Sigmoid colon (tissue), 7 donors: ENCODE data around the gene PLOD1. TPM values are rescaled to one million over a fixed set of nuclear protein-coding genes. Genes with fewer than 3 reads are reported as not detected.

Source experiments
- DNase-seq: peaks from one replicate; pipeline ENCODE4 v3.0.0-alpha.2; 2019
- H3K27ac ChIP-seq, 4 donors: fragments of 200-600 bp; sonication (generic); one replicate each; pipeline ENCODE4 v1.5.1; 2016 to 2019; ENCODE audit warnings: mild to moderate bottlenecking in 1 of 4
- H3K27me3 ChIP-seq, 3 donors: fragments of 200-600 bp; sonication (generic); one replicate each; pipeline ENCODE4 v1.5.1; 2019; ENCODE audit warnings: mild to moderate bottlenecking in 1 of 3
- H3K36me3 ChIP-seq, 4 donors: fragments of 200-600 bp; sonication (generic); one replicate each; pipeline ENCODE4 v1.5.1; 2016 to 2019
- H3K4me1 ChIP-seq, 4 donors: fragments of 200-600 bp; sonication (generic); one replicate each; pipeline ENCODE4 v1.5.1; 2017 to 2019
- H3K4me3 ChIP-seq, 4 donors: fragments of 200-600 bp; sonication (generic); one replicate each; pipeline ENCODE4 v1.5.1; 2017 to 2019; ENCODE audit warnings: mild to moderate bottlenecking in 2 of 4, moderate library complexity in 1 of 4
- H3K9me3 ChIP-seq, 4 donors: fragments of 200-600 bp in 3 of 4; sonication (generic) in 3 of 4; one replicate each; pipeline versions ENCODE4 v1.5.1 to v1.6.1; 2013 to 2019
- CTCF ChIP-seq, 4 experiments: fragments of 450-650 bp in 3 of 4; fragments of 200-600 bp in 1 of 4; IDR thresholded peaks; one replicate each; pipeline ENCODE4 v1.5.1; 2016 to 2019; ENCODE audit warnings: antibody characterized with exemption in 4 of 4, mild to moderate bottlenecking in 3 of 4, moderate library complexity in 2 of 4
- EP300 ChIP-seq, 4 donors: sonication (generic); formaldehyde crosslinking; IDR thresholded peaks; one replicate each; pipeline ENCODE4 v1.6.1; 2017; ENCODE audit warnings: antibody characterized with exemption in 4 of 4
- POLR2A ChIP-seq, 2 donors: fragments of 450-650 bp; IDR thresholded peaks; one replicate each; pipeline ENCODE4 v1.6.1; 2016; ENCODE audit warnings: antibody characterized with exemption in 2 of 2, mild to moderate bottlenecking in 2 of 2, moderate library complexity in 2 of 2
- POLR2AphosphoS5 ChIP-seq, 4 donors: sonication (generic); formaldehyde crosslinking; IDR thresholded peaks; one replicate each; pipeline ENCODE4 v1.6.1; 2017; ENCODE audit warnings: antibody characterized with exemption in 4 of 4
- WGBS, 2 donors: extraction: QIAGEN DNeasy Blood & Tissue Kit; methylation state at CpG; one replicate each; pipeline ENCODE4 v1.1.7; 2013; 5-methylcytosine and 5-hydroxymethylcytosine counted together
- intact Hi-C: fragments of 100-400 bp; cut with DNase I; formaldehyde crosslinking; loops from one replicate; pipeline ENCODE4 v1.15.1; 2023
- polyA plus RNA-seq, 3 donors: library from polyadenylated mRNA; stranded (reverse); fragments of 200-250 nt; gene quantifications; one replicate each; pipeline ENCODE4 v1.2.3, GENCODE V29; 2013
- total RNA-seq, 4 donors: library from RNA; depleted of rRNA; stranded (reverse); fragments of >200 nt; gene quantifications; one replicate each; pipeline ENCODE4 v1.1.0, GENCODE V29; 2016
- donor health status: healthy with polysubstance abuse.
- donor health status: Bipolar disorder and iron deficiency.
- donor health status: healthy.

Gene PLOD1
- total RNA-seq (10 to 100 TPM; 41.1 to 76.2 (median 51.0) TPM), polyA plus RNA-seq (10 to 100 TPM in 2 of 3 donors, 1 to 10 TPM in 1; 5.4 to 40.9 (median 16.2) TPM)

DNA sequence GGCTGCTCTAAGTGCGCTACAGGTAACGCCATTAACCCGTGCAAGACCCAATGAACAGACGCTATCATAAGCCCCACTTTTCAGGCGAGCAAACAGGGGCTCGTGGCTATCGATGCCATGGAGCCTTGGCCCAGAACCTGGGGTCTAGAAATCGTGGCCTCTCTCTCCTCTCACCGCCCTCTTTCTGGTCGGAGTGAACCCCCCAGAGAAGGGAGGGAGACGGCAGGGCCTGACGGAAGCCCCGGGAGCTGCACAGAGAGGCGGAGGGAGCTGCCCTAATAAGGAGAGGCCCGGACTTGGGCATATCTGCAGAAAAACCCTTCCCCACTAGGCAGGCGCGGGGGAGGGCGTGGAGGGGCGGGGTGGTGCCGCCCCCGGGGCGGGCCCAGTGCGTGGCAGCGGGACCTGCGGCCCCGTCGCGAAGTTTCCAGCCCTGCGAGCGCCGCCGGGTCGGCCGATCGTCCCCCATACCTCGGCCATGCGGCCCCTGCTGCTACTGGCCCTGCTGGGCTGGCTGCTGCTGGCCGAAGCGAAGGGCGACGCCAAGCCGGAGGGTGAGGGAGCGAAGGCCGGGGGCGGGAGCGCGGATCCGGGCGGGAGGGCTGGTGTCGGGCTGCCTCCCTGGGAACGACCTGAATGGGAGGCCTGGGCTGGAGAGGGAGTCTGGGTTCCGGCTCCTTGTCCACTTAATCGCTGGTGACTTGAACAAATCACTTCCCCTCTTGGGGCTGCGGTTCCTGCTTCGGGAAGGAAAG, at the start of gene PLOD1:
Gene PLOD1 (plus strand): TSS at position 416 of the 755 bp plus-strand sequence. CDS start 63 bp downstream, at position 479.
- Histone ChIP-seq H3K4me3 (peak within 1 kb of the TSS; percentile 60 to 69 (median 65)), H3K36me3 (no peaks in the 10 kb centered on the region), H3K4me1 (peaks cover 0 to 67% (median 51%) of the 10 kb centered on the region in 4 donors), H3K9me3 (no peaks in the 10 kb centered on the region), H3K27me3 (no peaks in the 10 kb centered on the region), H3K27ac (peak within 1 kb of the TSS; percentile 85 to 91 (median 90))
- TF ChIP-seq POLR2AphosphoS5 (IDR thresholded peaks at IDR 0.05), result peak; percentile 72 to 91 (median 88)
- peak; percentile 22 to 33 for TF ChIP-seq POLR2A (IDR thresholded peaks at IDR 0.05)
- TF ChIP-seq CTCF (IDR thresholded peaks at IDR 0.05), result no peak
- no peak for TF ChIP-seq EP300 (IDR thresholded peaks at IDR 0.05)
- 1% methylated on average over 55 of the region's 55 CpGs for WGBS, 2 donors
- DNase-seq, result peak; percentile 95
- intact Hi-C loops, result no loop called here

- Histone ChIP-seq H3K36me3 (no peaks in the 10 kb centered on the region), H3K27me3 (peaks cover 0 to 5% (median 0%) of the 10 kb centered on the region in 3 donors), H3K4me1 (no peaks in the 10 kb centered on the region), H3K4me3 (no peak overlapping the region), H3K9me3 (no peaks in the 10 kb centered on the region), H3K27ac (no peak overlapping the region)
- intact Hi-C loops, result no loop called here
- no peak for DNase-seq
- 72 to 81% methylated on average over 6 of the region's 6 CpGs for WGBS, 2 donors
- TF ChIP-seq POLR2A (IDR thresholded peaks at IDR 0.05), result no peak
- no peak for TF ChIP-seq EP300 (IDR thresholded peaks at IDR 0.05)
Observed at GRCh38 chr1:11885916-11886315, 48.6 kb upstream of the PLOD1 start.

DNA sequence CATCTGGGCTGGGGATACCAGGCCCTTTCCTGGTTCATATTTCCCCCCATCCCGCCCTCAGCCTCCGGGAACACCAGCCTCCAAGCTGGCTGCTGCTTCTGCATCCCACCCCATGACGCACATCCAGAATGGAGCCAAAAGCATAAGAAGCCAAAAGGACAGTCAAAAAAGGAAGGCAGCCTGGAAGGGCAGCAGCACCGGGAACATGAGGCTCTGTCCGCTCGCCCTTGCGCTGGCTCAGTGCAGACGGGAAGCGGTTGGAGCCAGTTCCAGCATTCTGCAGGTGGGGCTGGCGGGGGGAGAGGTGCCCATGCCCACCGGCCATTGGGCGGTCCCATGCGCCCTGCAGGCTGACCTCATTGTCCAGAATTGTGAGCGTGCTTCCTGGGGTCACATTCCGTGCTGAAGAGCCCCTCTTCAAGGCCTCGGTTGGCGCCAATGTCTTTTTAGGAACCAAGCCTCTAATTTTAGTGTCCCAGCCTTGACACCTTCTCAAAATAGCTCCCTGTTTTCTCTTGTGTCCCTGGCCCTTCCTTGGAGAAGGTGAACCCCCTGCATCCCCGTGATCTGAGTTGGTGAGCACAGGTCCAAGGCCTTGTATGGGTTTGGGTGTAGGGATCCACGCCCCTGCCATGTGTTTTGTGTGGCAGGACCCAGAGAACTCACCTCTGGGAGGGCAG, 47.4 kb upstream of the PLOD1 start:
- H3K4me3 ChIP-seq, result no peak overlapping the region
- H3K27ac ChIP-seq, result no peak overlapping the region
- DNase-seq, result no peak
- H3K36me3 ChIP-seq, result no peaks in the 10 kb centered on the region
- no peaks in the 10 kb centered on the region for H3K4me1 ChIP-seq
- 85 to 89% methylated on average over 19 of the region's 19 CpGs for WGBS, 2 donors
- intact Hi-C loops, result no loop called here
- TF ChIP-seq CTCF (IDR thresholded peaks at IDR 0.05) (no peak), EP300 (IDR thresholded peaks at IDR 0.05) (peak in 1 of 4 donors; percentile 12), POLR2A (IDR thresholded peaks at IDR 0.05) (no peak), POLR2AphosphoS5 (IDR thresholded peaks at IDR 0.05) (peak in 1 of 4 donors; percentile 54)
- H3K9me3 ChIP-seq, result no peaks in the 10 kb centered on the region
- H3K27me3 ChIP-seq, result peaks cover 0 to 5% (median 0%) of the 10 kb centered on the region in 3 donors

- no peaks in the 10 kb centered on the region for H3K36me3 ChIP-seq
- no peak for DNase-seq
- H3K9me3 ChIP-seq, result no peaks in the 10 kb centered on the region
- WGBS, 2 donors, result 65 to 86% methylated on average over 7 of the region's 7 CpGs
- no peak overlapping the region for H3K4me3 ChIP-seq
- no peaks in the 10 kb centered on the region for H3K4me1 ChIP-seq
- peaks cover 0 to 9% (median 0%) of the 10 kb centered on the region in 3 donors for H3K27me3 ChIP-seq
- H3K27ac ChIP-seq, result no peak overlapping the region
- TF ChIP-seq POLR2AphosphoS5 (IDR thresholded peaks at IDR 0.05), result no peak
- TF ChIP-seq CTCF (IDR thresholded peaks at IDR 0.05), result no peak
- no peak for TF ChIP-seq EP300 (IDR thresholded peaks at IDR 0.05)
- TF ChIP-seq POLR2A (IDR thresholded peaks at IDR 0.05), result no peak
- intact Hi-C loops, result no loop called here
Observed at GRCh38 chr1:11887666-11888007, 46.9 kb upstream of the PLOD1 start.

DNA sequence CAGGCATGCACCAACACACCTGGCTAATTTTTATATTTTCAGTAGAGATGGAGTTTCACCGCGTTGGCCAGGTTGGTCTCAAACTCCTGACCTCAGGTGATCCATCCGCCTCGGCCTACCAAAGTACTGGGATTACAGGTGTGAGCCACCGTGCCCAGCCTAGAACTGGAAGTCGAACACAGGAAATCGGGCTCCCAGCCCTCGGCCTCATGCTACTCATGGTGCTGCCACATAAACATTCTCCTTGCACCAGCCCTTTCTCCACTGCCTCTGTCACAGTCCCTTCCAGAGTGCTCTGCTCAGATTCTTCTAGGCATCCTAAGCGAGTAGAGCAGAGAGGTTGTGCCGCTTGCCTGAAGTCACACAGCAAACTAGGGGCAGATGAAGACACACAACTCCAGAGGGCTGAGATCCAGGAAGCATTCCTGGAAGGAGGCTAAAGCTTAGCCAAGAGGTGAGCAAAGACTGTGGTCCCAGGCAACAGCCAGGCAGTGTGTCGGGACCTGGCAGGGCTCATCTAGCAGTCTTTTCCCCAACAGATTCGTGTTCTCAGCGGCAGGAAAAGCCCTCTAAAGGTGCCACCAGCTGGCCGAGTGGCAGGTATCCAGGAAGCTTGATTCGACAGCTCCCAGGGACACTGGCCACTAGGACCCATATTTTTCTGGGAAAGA, 46.2 kb upstream of the PLOD1 start:
- intact Hi-C loops, result no loop called here
- Histone ChIP-seq H3K27ac (no peak overlapping the region), H3K4me1 (no peaks in the 10 kb centered on the region), H3K4me3 (no peak overlapping the region), H3K9me3 (no peaks in the 10 kb centered on the region), H3K36me3 (no peaks in the 10 kb centered on the region), H3K27me3 (peaks cover 0 to 9% (median 0%) of the 10 kb centered on the region in 3 donors)
- WGBS, 2 donors, result 77 to 86% methylated on average over 15 of the region's 15 CpGs
- TF ChIP-seq POLR2AphosphoS5 (IDR thresholded peaks at IDR 0.05), result no peak
- no peak for TF ChIP-seq POLR2A (IDR thresholded peaks at IDR 0.05)
- TF ChIP-seq EP300 (IDR thresholded peaks at IDR 0.05), result no peak
- TF ChIP-seq CTCF (IDR thresholded peaks at IDR 0.05), result no peak
- DNase-seq, result no peak
